Lung (tissue), 12 donors: ENCODE measurements around the gene JMJD1C. TPM values are rescaled to one million over a fixed set of nuclear protein-coding genes. Genes with fewer than 3 reads are reported as not detected.

Experiments used
- ATAC-seq: fragments of 200-7000 bp; cut with Tn5 transposase; one replicate; pipeline ENCODE4 v1.9.1; 2020; ENCODE audit warnings: moderate number of reproducible peaks; ENCODE audit not compliant: insufficient read depth, low FRiP score
- DNase-seq, 3 donors: peaks; one replicate each; pipeline ENCODE4 v3.0.0-alpha.2; 2013 to 2017
- H3K27ac ChIP-seq, 2 donors: one replicate each; pipeline ENCODE4 v1.5.1; 2013; ENCODE audit warnings: mild to moderate bottlenecking in 2 of 2, moderate library complexity in 2 of 2, control low read depth in 1 of 2, inconsistent platforms in 1 of 2, low read depth in 1 of 2, low read length in 1 of 2
- H3K27me3 ChIP-seq, 3 donors: one replicate each; pipeline ENCODE4 v1.5.1; 2013; ENCODE audit warnings: low read length in 2 of 3; ENCODE audit not compliant: control insufficient read depth in 3 of 3, insufficient read depth in 3 of 3
- H3K36me3 ChIP-seq, 4 donors: one replicate each; pipeline ENCODE4 v1.5.1; 2013; ENCODE audit warnings: low read length in 4 of 4, mild to moderate bottlenecking in 1 of 4, moderate library complexity in 1 of 4; ENCODE audit not compliant: control insufficient read depth in 4 of 4, insufficient read depth in 4 of 4
- H3K4me1 ChIP-seq, 5 donors: one replicate each; pipeline ENCODE4 v1.5.1; 2013; ENCODE audit warnings: low read length in 5 of 5, mild to moderate bottlenecking in 2 of 5, moderate library complexity in 1 of 5; ENCODE audit not compliant: control insufficient read depth in 5 of 5, insufficient read depth in 5 of 5
- H3K4me3 ChIP-seq: one replicate; pipeline ENCODE4 v1.5.1; 2013; ENCODE audit warnings: mild to moderate bottlenecking, control low read depth, moderate library complexity
- H3K9ac ChIP-seq, 2 donors: one replicate each; pipeline ENCODE4 v1.5.1; 2013; ENCODE audit warnings: low read length in 2 of 2, control low read depth in 1 of 2; ENCODE audit not compliant: insufficient read depth in 1 of 2
- H3K9me3 ChIP-seq, 4 donors: one replicate each; pipeline ENCODE4 v1.5.1; 2013; ENCODE audit warnings: low read length in 3 of 4, mild to moderate bottlenecking in 1 of 4, moderate library complexity in 1 of 4; ENCODE audit not compliant: control insufficient read depth in 4 of 4, insufficient read depth in 3 of 4
- CTCF ChIP-seq: IDR thresholded peaks from 2 replicates; pipeline ENCODE4 v1.5.1; 2012; ENCODE audit warnings: mild to moderate bottlenecking; ENCODE audit errors: control extremely low read depth, extremely low read depth
- WGBS, 2 donors: extraction: QIAGEN DNeasy Blood & Tissue Kit; methylation state at CpG; one replicate each; pipeline ENCODE4 v1.1.7; 2013; 5-methylcytosine and 5-hydroxymethylcytosine counted together
- polyA plus RNA-seq, 2 donors: library from polyadenylated mRNA; stranded (reverse); fragments of 200-250 nt; gene quantifications; one replicate each; pipeline ENCODE4 v1.2.1, GENCODE V29; 2013
- total RNA-seq, 2 donors: library from RNA; depleted of rRNA in 1 of 2; stranded (reverse); fragments of >200 nt in 1 of 2; gene quantifications; one replicate each; pipeline ENCODE4 v1.2.1, GENCODE V29; 2014 to 2021
- donor health status: control.
- donor health status: control.
- donor health status: Bipolar disorder and iron deficiency.
- donor health status: healthy.
- donor health status: DM: yes; HTN: yes; CAD: no.

JMJD1C gene
- total and polyA plus RNA-seq, 4 donors, result 30.5 to 233 (median 71.2) TPM

GRCh38 chr10:63369711-63370110, 96.1 kb downstream of the JMJD1C start:
- Histone ChIP-seq H3K27ac (no peak overlapping the region), H3K27me3 (no peaks in the 10 kb centered on the region), H3K9ac (no peak overlapping the region), H3K36me3 (peaks cover 0 to 1% (median 0%) of the 10 kb centered on the region in 4 donors), H3K4me1 (peaks cover 0 to 15% (median 0%) of the 10 kb centered on the region in 5 donors), H3K4me3 (no peak overlapping the region), H3K9me3 (no peaks in the 10 kb centered on the region)
- DNase-seq (no peak), ATAC-seq (no peak)
- no peak for TF ChIP-seq CTCF
- 94 to 95% methylated on average over 2 of the region's 2 CpGs for WGBS, 2 donors

GRCh38 chr10:63368365-63368764, 97.4 kb downstream of the JMJD1C start:
- ATAC-seq (no peak), DNase-seq (no peak)
- H3K9ac ChIP-seq, result no peak overlapping the region
- H3K4me3 ChIP-seq, result no peak overlapping the region
- H3K36me3 ChIP-seq, result peaks cover 0 to 1% (median 0%) of the 10 kb centered on the region in 4 donors
- H3K4me1 ChIP-seq, result peaks cover 0 to 16% (median 0%) of the 10 kb centered on the region in 5 donors
- no peak for TF ChIP-seq CTCF
- no peaks in the 10 kb centered on the region for H3K27me3 ChIP-seq
- no peak overlapping the region for H3K27ac ChIP-seq
- H3K9me3 ChIP-seq, result no peaks in the 10 kb centered on the region
- WGBS, 2 donors, result 86 to 93% methylated on average over 4 of the region's 4 CpGs

- 100% methylated on average over 1 of the region's 1 CpG for WGBS, 2 donors
- peaks cover 0 to 1% (median 0%) of the 10 kb centered on the region in 4 donors for H3K36me3 ChIP-seq
- TF ChIP-seq CTCF, result no peak
Measured at GRCh38 chr10:63366933-63367332, 98.8 kb downstream of the JMJD1C start.

More at GRCh38 chr10:63366933-63367332, 98.8 kb downstream of the JMJD1C start:
- Histone ChIP-seq H3K27me3 (no peaks in the 10 kb centered on the region), H3K9ac (no peak overlapping the region), H3K4me3 (no peak overlapping the region), H3K4me1 (peaks cover 0 to 13% (median 0%) of the 10 kb centered on the region in 5 donors), H3K27ac (no peak overlapping the region), H3K9me3 (no peaks in the 10 kb centered on the region)
- ATAC-seq (no peak), DNase-seq (no peak)
